ENCODE results near the gene PRM3. TPM values are rescaled to one million over a fixed set of nuclear protein-coding genes. Genes with fewer than 3 reads are reported as not detected.

Gene PRM3
- polyA plus RNA-seq, 1 donor from 2014 or later = not detected

DNA sequence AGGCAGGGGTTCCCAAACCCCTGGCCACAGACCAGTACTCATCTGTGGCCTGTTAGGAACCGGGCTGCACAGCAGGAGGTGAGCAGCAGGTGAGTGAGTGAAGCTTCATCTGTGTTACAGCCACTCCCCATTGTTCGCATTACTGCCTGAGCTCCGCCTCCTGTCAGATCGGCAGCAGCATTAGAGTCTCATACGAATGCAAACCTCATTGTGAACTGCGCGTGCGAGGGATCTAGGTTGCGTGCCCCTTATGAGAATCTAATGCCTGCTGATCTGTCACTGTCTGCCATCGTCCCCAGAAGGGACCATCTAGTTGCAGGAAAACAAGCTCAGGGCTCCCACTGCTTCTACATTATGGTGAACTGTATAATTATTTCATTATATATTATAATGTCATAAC is 46.7 kb upstream of the PRM3 start (continued):
- no peak for TF ChIP-seq EZH2 (IDR thresholded peaks at IDR 0.05; ENCODE audit: borderline replicate concordance, insufficient read depth, low read length, poor library complexity, severe bottlenecking)

DNA sequence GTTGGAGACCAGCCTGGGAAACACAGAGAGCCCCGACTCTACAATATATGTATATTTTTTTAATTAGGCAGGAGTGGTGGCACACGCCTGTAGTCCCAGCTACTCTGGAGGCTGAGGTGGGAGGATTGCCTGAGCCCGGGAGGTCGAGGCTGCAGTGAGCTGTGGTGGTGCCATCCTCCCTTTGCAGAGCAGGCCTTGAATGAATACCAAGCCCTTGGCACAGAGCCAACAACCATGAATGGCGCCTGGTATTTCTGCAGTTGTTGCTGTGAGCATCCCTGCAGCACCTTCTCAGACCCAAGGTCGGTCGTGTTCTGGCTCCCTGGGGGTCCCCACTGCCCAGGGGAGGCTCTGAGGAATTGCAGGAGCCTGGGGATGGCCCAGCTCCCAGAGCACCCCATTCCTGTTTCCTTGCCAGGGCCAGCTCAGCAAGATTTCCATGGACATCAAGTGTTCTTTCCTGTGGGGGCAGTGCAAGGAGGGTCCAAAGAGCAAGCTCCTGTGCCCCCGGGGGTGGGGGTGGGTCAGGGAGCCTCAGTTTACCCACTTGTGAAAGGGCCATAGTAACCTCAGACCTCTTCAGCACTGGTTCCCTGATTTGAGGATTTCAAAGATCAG is 46.2 kb upstream of the PRM3 start:
- no peaks in the 10 kb centered on the region for H3F3A ChIP-seq (ENCODE audit: insufficient read depth, low read length, poor library complexity, severe bottlenecking)
- H3K79me2 ChIP-seq (replicated peaks; ENCODE audit: insufficient read depth, low read length) = no peaks in the 10 kb centered on the region
- no peaks in the 10 kb centered on the region for H3K9me2 ChIP-seq (ENCODE audit: insufficient read depth, low read length)
- H2AFZ ChIP-seq (ENCODE audit: low read depth, low read length) = no peak overlapping the region
- no peak for TF ChIP-seq MXI1 (conservative IDR thresholded peaks at IDR 0.05; ENCODE audit: poor library complexity, severe bottlenecking)
- TF ChIP-seq, protein P1, sequence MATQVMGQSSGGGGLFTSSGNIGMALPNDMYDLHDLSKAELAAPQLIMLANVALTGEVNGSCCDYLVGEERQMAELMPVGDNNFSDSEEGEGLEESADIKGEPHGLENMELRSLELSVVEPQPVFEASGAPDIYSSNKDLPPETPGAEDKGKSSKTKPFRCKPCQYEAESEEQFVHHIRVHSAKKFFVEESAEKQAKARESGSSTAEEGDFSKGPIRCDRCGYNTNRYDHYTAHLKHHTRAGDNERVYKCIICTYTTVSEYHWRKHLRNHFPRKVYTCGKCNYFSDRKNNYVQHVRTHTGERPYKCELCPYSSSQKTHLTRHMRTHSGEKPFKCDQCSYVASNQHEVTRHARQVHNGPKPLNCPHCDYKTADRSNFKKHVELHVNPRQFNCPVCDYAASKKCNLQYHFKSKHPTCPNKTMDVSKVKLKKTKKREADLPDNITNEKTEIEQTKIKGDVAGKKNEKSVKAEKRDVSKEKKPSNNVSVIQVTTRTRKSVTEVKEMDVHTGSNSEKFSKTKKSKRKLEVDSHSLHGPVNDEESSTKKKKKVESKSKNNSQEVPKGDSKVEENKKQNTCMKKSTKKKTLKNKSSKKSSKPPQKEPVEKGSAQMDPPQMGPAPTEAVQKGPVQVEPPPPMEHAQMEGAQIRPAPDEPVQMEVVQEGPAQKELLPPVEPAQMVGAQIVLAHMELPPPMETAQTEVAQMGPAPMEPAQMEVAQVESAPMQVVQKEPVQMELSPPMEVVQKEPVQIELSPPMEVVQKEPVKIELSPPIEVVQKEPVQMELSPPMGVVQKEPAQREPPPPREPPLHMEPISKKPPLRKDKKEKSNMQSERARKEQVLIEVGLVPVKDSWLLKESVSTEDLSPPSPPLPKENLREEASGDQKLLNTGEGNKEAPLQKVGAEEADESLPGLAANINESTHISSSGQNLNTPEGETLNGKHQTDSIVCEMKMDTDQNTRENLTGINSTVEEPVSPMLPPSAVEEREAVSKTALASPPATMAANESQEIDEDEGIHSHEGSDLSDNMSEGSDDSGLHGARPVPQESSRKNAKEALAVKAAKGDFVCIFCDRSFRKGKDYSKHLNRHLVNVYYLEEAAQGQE (IDR thresholded peaks at IDR 0.05; ENCODE audit: borderline replicate concordance) = no peak
- TF ChIP-seq SMC3 (conservative IDR thresholded peaks at IDR 0.05; ENCODE audit: poor library complexity) = no peak
- TF ChIP-seq TAF1 (IDR thresholded peaks at IDR 0.05; ENCODE audit: low read depth) = no peak
- TF ChIP-seq RAD21 (conservative IDR thresholded peaks at IDR 0.05) = no peak
- no peak for TF ChIP-seq POLR2AphosphoS5 (IDR thresholded peaks at IDR 0.05)
- no peak for TF ChIP-seq EZH2 (IDR thresholded peaks at IDR 0.05; ENCODE audit: borderline replicate concordance, insufficient read depth, low read length, poor library complexity, severe bottlenecking)
- no peak overlapping the region for H3K9ac ChIP-seq (ENCODE audit: low read length)
- H3K27me3 ChIP-seq (ENCODE audit: insufficient read depth, low read depth, low read length) = no peaks in the 10 kb centered on the region
- no peak overlapping the region for H3K27ac ChIP-seq (ENCODE audit: low read length)
- no peaks in the 10 kb centered on the region for H3K9me3 ChIP-seq (ENCODE audit: low read length)
- no peaks in the 10 kb centered on the region for H3K36me3 ChIP-seq (ENCODE audit: insufficient read depth, low read length)
- H3K4me2 ChIP-seq (ENCODE audit: low read length) = no peak overlapping the region
- H4K20me1 ChIP-seq (ENCODE audit: insufficient read depth) = no peaks in the 10 kb centered on the region
- H3K4me3 ChIP-seq (ENCODE audit: low read length) = no peak overlapping the region

DNA sequence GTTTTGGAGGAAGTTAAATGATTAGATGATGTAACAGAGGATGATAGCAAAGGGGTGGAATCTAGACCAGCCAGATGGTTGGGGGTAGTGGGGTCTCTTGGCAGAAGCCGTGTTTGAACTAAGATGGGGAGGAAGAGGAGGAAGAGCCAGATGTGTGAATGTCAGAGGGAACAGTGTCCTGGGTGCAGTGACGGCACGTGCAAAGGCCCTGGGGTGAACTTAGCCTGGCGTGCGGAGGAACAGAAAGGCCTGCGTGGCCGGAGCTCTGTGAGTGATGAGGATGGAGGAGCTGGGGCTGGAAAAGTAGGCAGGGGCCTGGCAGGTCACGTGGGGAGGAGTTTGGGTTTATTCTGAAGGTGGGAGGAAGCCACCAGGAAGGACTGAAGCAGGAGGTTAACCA is 45.4 kb upstream of the PRM3 start:
- Histone ChIP-seq H3K9ac (ENCODE audit: low read length) (no peak overlapping the region), H3K27me3 (ENCODE audit: insufficient read depth, low read depth, low read length) (no peaks in the 10 kb centered on the region), H3K4me3 (ENCODE audit: low read length) (no peak overlapping the region), H3K36me3 (ENCODE audit: insufficient read depth, low read length) (no peaks in the 10 kb centered on the region), H3K9me2 (ENCODE audit: insufficient read depth, low read length) (no peaks in the 10 kb centered on the region), H3K27ac (ENCODE audit: low read length) (no peak overlapping the region), H3K4me2 (ENCODE audit: low read length) (no peak overlapping the region), H3K9me3 (ENCODE audit: low read length) (no peaks in the 10 kb centered on the region), H3F3A (ENCODE audit: insufficient read depth, low read length, poor library complexity, severe bottlenecking) (no peaks in the 10 kb centered on the region), H3K79me2 (replicated peaks; ENCODE audit: insufficient read depth, low read length) (no peaks in the 10 kb centered on the region), H2AFZ (ENCODE audit: low read depth, low read length) (no peak overlapping the region), H4K20me1 (ENCODE audit: insufficient read depth) (no peaks in the 10 kb centered on the region)
- no peak for TF ChIP-seq MXI1 (conservative IDR thresholded peaks at IDR 0.05; ENCODE audit: poor library complexity, severe bottlenecking)
- TF ChIP-seq EZH2 (IDR thresholded peaks at IDR 0.05; ENCODE audit: borderline replicate concordance, insufficient read depth, low read length, poor library complexity, severe bottlenecking) = no peak

DNA sequence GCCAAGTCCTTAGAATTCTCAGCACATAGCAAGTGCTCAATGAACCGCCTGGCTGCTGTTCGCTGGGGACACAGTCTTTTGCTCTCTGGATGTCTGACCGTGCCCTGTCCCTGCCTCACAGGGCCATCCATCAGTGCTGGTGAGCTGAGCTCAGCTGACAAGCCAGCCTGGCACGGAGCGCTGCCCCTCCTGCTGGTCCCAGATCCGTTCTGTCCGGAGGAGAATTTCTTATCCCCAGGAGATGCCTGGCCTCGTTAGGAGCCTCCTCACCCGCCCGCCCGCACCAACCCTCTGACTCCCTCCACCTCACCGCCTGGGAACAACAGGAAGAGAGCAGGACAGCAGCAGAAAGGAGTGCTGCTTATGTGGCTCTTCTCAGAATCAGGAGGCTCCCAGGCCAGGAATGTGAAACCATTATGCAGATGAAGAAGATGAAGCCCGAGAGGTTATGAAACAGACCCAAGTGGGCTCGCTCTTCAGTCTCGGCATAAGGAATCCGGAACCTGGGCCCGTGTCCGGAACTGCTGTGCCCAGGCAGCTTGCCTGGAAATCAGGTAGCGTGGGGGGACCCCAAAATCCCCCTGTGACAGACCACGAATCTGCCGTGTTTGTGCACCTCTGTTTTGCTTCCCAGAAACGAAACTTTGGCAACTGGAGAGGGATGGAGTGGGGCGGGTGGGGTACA is 43.0 kb upstream of the PRM3 start:
- Histone ChIP-seq H3F3A (ENCODE audit: insufficient read depth, low read length, poor library complexity, severe bottlenecking) (no peaks in the 10 kb centered on the region), H3K9ac (ENCODE audit: low read length) (no peak overlapping the region), H3K27me3 (ENCODE audit: insufficient read depth, low read depth, low read length) (no peaks in the 10 kb centered on the region), H3K36me3 (ENCODE audit: insufficient read depth, low read length) (no peaks in the 10 kb centered on the region), H3K9me3 (ENCODE audit: low read length) (no peaks in the 10 kb centered on the region), H4K20me1 (ENCODE audit: insufficient read depth) (no peaks in the 10 kb centered on the region), H3K4me3 (ENCODE audit: low read length) (no peak overlapping the region), H3K4me2 (ENCODE audit: low read length) (no peak overlapping the region), H3K79me2 (replicated peaks; ENCODE audit: insufficient read depth, low read length) (no peaks in the 10 kb centered on the region), H2AFZ (ENCODE audit: low read depth, low read length) (no peak overlapping the region), H3K9me2 (ENCODE audit: insufficient read depth, low read length) (no peaks in the 10 kb centered on the region), H3K27ac (ENCODE audit: low read length) (no peak overlapping the region)
- TF ChIP-seq TAF1 (IDR thresholded peaks at IDR 0.05; ENCODE audit: low read depth) = no peak
- TF ChIP-seq EP300 (conservative IDR thresholded peaks at IDR 0.05; ENCODE audit: poor library complexity, severe bottlenecking) = no peak
- TF ChIP-seq MXI1 (conservative IDR thresholded peaks at IDR 0.05; ENCODE audit: poor library complexity, severe bottlenecking) = no peak
- TF ChIP-seq, protein P1 (IDR thresholded peaks at IDR 0.05; ENCODE audit: borderline replicate concordance) = no peak
- no peak for TF ChIP-seq RAD21 (conservative IDR thresholded peaks at IDR 0.05)
- no peak for TF ChIP-seq SMC3 (conservative IDR thresholded peaks at IDR 0.05; ENCODE audit: poor library complexity)
- TF ChIP-seq POLR2AphosphoS5 (IDR thresholded peaks at IDR 0.05) = no peak
- no peak for TF ChIP-seq EZH2 (IDR thresholded peaks at IDR 0.05; ENCODE audit: borderline replicate concordance, insufficient read depth, low read length, poor library complexity, severe bottlenecking)
- TF ChIP-seq, protein P2, sequence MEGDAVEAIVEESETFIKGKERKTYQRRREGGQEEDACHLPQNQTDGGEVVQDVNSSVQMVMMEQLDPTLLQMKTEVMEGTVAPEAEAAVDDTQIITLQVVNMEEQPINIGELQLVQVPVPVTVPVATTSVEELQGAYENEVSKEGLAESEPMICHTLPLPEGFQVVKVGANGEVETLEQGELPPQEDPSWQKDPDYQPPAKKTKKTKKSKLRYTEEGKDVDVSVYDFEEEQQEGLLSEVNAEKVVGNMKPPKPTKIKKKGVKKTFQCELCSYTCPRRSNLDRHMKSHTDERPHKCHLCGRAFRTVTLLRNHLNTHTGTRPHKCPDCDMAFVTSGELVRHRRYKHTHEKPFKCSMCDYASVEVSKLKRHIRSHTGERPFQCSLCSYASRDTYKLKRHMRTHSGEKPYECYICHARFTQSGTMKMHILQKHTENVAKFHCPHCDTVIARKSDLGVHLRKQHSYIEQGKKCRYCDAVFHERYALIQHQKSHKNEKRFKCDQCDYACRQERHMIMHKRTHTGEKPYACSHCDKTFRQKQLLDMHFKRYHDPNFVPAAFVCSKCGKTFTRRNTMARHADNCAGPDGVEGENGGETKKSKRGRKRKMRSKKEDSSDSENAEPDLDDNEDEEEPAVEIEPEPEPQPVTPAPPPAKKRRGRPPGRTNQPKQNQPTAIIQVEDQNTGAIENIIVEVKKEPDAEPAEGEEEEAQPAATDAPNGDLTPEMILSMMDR (IDR thresholded peaks at IDR 0.05; ENCODE audit: poor library complexity, severe bottlenecking) = no peak
